Measurements from ENCODE around the gene PDE4D.

GRCh38 chr5:59439303-59439702, 454.2 kb downstream of the PDE4D start:
- TF ChIP-seq CTCF (IDR thresholded peaks at IDR 0.05), result no peak
- TF ChIP-seq POLR2A (IDR thresholded peaks at IDR 0.05), result no peak
- TF ChIP-seq EP300 (IDR thresholded peaks at IDR 0.05), result no peak

All from tibial nerve (tissue), 4 donors.